HG02852 (cell line): ENCODE measurements around the gene CEP112.
"Not testable (repeated sequence)": the region's sequence is repeated elsewhere in the genome, so short reads cannot be mapped to it uniquely, and the experiment has no call there.

Experiments used
- ATAC-seq: cut with Tn5 transposase; IDR thresholded peaks from one replicate; pipeline ENCODE4 v1.9.1; 2021; ENCODE audit warnings: mild to moderate bottlenecking, moderate library complexity; ENCODE audit not compliant: unreplicated experiment

CEP112 gene

DNA sequence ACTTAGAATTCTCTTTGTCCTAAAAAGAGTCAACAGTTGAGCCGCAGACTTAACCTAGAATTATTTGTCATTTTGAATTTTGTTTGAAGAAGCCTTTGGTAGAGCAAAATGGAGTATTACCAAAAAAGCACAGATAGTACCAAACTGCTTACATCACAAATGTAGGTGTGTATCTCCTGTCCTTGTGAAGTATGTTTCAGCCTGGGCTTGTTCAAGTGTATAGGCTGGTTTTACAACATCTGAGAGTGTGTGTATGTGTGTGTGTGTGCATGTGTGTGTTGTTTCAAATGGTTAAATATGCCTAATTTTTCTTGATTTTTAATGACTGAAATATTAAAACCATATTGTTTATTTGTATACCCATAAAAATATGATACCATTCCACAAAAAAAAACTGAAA is 441.8 kb downstream of the CEP112 start:
- no peak for ATAC-seq

DNA sequence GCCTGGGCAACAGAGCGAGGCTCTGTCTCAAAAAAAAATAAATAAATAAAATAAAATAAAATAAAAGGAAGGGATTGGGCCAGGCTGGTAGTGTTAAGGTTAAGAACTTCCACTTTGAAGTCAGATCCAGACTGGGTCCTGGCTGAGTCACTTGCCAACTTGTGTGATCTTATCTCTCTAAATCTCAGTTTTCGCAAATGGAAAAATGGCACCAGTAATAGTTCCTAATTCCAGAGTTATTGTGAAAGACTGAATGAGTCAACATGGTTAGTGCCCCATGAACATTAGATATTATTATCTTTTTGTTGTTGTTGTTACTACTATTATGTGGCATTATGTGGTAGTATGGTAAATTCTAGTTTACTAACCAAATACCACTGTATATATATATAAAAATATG is 442.5 kb downstream of the CEP112 start:
- ATAC-seq, result no peak

- ATAC-seq, result no peak
Measured at GRCh38 chr17:65745241-65745640, 446.7 kb downstream of the CEP112 start.

DNA sequence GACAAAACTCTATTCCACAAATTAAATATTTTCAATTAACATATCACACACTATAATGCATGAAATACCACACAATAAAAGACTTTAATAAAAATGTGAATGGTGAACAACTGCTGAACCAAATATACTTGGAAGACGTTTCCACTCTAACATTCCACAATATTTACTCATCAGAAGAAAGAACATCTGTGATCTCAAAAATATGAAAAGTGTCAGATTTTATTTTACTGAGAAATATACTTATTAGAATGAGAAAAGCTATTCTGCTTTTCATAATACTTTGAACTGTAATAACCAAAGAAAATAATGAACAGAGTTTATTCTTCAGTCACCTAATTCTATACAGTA is 448.7 kb downstream of the CEP112 start:
- no peak for ATAC-seq

- ATAC-seq, result no peak
Measured at GRCh38 chr17:65742403-65743307, 449.3 kb downstream of the CEP112 start.

GRCh38 chr17:65741710-65742109 is 450.2 kb downstream of the CEP112 start:
- ATAC-seq, result no peak

GRCh38 chr17:65739034-65739433 is 452.9 kb downstream of the CEP112 start:
- ATAC-seq, result no peak

GRCh38 chr17:65737451-65737850 is 454.5 kb downstream of the CEP112 start:
- ATAC-seq, result no peak

GRCh38 chr17:65733314-65733713 is 458.6 kb downstream of the CEP112 start:
- ATAC-seq, result no peak

DNA sequence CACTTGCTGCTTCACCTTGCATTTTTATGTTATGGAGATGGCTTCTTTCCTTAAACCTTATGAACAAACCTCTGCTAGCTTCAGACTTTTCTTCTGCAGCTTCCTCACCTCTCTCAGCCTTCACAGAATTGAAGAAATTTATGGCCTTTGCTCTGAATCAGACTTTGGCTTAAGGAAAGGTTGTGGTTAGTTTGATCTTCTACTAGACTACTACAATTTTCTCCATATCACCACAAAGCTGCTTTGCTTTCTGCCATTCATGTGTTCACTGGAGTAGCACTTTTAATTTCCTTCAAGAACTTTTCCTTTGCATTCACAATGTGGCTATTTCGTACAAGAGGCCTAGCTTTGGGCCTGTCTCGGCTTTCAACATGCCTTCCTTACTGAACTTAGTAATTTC is 459.3 kb downstream of the CEP112 start:
- not testable (repeated sequence) for ATAC-seq

DNA sequence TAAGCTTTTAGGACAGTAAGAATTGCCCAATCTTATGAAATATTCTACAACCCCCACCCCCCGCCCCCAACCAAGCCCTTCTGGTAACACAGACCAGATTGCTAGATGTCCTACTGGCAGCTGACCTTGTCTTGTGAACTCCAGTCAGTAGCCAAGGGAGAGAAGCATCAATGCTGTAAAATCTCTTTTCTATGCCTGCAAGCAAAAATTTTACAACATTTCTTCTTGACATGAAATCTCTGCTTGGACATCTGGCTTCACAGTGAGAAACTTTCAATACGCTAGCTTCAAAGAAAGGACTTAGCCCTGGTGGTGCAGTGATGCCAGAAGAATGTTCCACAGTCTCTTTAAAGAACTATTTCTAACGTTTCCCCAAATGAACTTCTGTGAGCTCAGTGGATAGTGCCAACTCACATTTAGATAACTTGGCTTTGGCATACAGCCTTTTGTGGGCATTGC is 461.2 kb downstream of the CEP112 start:
- ATAC-seq, result no peak

DNA sequence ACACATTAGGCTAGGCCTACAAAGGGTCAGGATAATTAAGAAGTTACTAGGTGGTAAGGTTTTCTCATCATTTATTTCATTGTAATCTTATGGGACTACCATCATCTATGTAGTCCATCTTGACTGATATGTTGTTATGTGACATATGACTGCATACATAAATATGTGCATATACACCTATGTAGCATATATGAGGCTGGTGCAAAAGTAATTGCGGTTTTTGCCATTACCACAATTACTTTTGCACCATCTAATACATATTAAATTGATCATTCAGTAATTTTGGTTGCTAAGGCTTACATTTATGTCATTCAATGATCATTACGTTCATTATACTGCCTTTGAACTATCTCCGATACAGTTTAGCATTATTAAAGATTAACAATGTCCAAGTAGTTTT is 462.7 kb downstream of the CEP112 start:
- no peak for ATAC-seq

DNA sequence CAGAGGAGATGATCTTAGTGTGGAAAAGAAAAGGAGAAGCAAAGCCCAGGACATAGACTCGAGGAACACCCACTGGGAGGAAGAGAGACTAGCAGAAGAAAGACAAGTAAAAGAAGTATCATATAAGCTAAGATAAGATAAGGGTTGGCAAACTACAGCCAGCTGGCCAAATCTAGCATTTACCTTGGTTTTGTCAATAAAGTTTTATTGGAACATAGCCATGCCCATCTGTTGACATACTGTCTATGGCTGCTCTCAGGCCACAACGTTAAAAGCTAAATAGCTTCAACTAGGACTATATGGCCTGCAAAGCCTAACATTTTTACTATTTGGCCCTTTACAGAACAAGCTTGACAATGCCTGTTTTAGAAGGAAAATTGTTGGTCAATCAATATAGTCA is 464.1 kb downstream of the CEP112 start:
- ATAC-seq, result no peak

DNA sequence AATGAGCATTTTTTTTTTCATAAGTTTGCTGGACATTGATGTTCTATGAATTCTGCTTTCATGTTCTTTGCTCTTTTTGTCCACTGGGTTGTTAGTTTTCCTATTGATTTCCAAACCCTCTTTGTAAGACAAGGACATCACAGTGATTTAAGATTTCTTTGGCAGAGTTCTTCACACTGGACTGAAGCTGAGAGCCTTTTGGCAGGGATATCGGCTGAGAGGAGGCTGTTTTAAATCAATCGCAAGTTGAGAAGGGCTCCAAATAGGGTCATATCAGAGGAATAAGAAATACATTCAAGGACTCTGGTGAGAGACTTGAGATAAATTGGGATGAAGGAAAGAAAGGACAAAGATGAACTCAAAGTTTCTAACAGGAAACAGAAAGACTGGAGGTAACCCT is 464.7 kb downstream of the CEP112 start:
- ATAC-seq, result no peak

- ATAC-seq, result no peak
Measured at GRCh38 chr17:65723431-65724151, 468.3 kb downstream of the CEP112 start.

DNA sequence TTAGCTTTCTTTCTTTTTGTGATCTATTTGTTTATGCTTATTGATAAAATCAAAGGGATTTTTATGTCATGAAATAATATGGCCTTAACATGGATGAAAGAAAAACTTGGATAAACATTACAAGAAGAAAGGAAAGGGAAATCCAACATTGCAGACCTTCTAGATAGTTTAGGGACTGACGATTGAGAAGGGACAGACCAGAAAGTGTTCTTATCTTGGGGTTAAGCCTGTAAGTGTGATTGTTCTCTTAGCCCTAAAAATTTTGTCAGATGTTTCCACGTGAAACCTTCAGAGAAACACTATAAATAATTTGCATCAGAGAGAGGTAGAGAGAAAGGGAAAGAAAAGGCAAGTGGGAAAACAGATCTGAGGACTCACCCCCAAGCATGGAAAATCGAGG is 473.3 kb downstream of the CEP112 start:
- no peak for ATAC-seq

DNA sequence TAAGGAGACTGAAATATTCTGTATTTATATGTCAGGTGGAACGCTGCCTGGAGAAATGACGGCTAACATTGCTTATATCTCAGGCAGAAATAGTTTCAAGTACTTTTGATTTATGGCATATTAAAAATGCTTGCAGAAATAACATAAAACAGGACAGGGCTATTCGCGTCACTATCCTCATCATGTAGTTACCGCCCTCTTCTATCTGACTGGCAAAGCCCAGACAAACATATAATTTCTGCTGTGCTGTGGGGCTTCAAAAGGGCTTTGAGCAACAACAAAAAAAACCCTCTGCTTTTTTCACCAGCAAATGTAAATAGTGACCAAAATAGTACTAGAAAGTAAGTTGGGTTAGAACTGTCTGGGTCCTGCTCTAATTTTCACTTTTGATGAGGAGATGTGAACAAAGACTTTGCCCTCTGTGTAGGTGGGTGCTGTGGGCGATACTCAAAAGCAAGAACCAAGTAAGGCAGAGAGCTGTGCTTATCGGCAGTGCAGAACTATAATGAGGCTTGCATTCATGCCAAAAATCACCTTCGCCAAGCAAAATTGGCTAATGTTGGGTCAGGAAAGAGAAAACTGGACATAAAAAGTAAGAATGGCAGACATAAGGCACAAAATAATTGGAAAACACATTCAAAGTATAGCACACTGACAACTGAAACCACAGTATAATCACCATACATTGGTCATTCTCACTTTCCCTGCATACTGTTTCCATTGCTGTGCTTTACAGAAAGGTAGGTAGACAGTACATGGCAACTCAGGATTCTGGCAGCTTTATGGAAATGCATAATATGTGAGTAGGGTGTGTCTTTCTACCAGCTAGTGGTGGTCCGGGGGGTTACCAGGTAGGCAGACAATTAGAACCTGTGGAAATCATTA is 479.3 kb downstream of the CEP112 start:
- no peak for ATAC-seq

DNA sequence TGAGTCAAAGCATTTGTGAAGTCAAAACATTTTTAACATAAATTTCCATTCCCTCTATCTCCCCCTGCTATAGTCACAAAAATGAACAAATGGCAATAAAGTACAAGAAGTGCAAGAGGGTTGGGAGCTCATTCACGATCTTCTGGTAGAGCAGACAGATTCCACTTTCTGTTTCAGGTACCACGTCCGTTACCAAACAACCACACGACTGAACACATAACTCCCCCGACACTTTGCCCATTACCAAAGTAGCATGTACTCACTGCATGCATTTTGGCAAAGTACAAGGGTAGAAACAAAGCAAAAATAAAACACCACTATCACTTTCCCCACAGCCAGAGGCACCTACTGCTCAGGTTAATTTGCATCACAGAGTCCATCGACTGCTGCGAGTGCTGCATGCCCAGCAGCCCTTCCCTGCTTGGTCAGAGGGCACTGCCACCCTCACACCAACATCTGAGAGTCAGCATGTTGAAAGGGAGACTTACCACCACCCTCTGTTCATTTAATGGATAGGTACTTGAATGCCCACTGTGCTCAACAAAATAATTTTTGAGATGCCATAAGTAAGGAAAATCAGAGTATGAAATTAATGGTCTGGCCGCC is 480.2 kb downstream of the CEP112 start:
- no peak for ATAC-seq

- ATAC-seq, result no peak
Measured at GRCh38 chr17:65707780-65708179, 484.2 kb downstream of the CEP112 start.

DNA sequence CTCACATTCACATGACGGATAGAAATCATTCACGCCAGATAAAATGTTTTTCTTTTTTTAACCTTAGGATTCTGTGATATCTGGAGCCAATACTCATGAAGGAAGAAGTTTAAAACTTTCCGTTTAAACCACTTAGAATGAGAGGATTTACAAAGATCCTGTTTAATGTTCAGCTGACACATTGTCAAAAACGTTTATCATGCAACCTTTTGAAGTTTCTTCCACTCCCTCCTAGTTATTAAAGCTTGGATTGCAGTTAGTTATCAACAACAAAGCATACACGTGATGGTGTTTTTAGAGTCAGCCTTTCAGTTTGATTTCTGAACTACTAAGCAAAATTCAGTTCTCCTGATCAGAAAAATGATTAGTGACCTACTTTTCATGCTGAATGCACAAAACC is 487.2 kb downstream of the CEP112 start:
- no peak for ATAC-seq

DNA sequence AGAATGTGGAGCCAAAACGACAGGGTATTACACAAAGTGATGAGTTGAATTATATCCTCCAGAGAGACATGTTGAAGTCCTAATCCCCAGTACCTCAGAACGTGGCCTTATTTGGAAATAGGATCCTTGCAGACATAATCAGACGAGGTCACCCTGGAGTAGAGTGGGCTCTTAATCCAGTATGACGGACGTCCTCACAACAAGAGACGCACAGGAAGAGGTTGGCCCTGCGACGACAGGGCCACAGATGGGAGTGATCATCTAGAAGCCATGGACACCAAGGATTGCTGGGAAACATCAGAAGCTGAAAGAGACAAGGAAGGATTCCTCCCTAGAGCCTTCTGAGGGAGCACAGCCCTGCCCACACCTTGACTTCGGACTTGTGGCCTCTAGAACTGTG is 488.0 kb downstream of the CEP112 start:
- no peak for ATAC-seq
